HG03139 (cell line): ENCODE data around the gene TTC23.
"Not testable (repeated sequence)": the region's sequence is repeated elsewhere in the genome, so short reads cannot be mapped to it uniquely, and the experiment has no call there.

ENCODE experiments used
- ATAC-seq: cut with Tn5 transposase; IDR thresholded peaks from one replicate; pipeline ENCODE4 v1.9.1; 2021; ENCODE audit not compliant: unreplicated experiment

The TTC23 gene

GRCh38 chr15:99201408-99202175 is 47.8 kb downstream of the TTC23 start:
- no peak for ATAC-seq

- ATAC-seq = no peak
These were observed 51.5 kb downstream of the TTC23 start for GRCh38 chr15:99197856-99198255.

GRCh38 chr15:99192181-99192580 is 57.2 kb downstream of the TTC23 start:
- ATAC-seq = not testable (repeated sequence)

- no peak for ATAC-seq
These were observed 61.4 kb downstream of the TTC23 start for GRCh38 chr15:99187936-99188335.

GRCh38 chr15:99185414-99186130 is 63.8 kb downstream of the TTC23 start:
- no peak for ATAC-seq

- ATAC-seq = no peak
These were observed 66.6 kb downstream of the TTC23 start for GRCh38 chr15:99182791-99183190.

GRCh38 chr15:99181545-99181971 is 67.8 kb downstream of the TTC23 start:
- no peak for ATAC-seq

GRCh38 chr15:99180964-99181306 is 68.4 kb downstream of the TTC23 start:
- no peak for ATAC-seq

GRCh38 chr15:99180086-99180963 is 69.1 kb downstream of the TTC23 start:
- ATAC-seq = no peak

- no peak for ATAC-seq
These were observed 71.7 kb downstream of the TTC23 start for GRCh38 chr15:99177679-99178078.

- no peak for ATAC-seq
These were observed 72.6 kb downstream of the TTC23 start for GRCh38 chr15:99176757-99177156.

- ATAC-seq = no peak
These were observed 74.6 kb downstream of the TTC23 start for GRCh38 chr15:99174567-99175395.

GRCh38 chr15:99172989-99173388 is 76.4 kb downstream of the TTC23 start:
- ATAC-seq = no peak

- no peak for ATAC-seq
These were observed 77.2 kb downstream of the TTC23 start for GRCh38 chr15:99172171-99172570.

GRCh38 chr15:99170476-99171065 is 78.8 kb downstream of the TTC23 start:
- ATAC-seq = no peak

GRCh38 chr15:99169769-99170311 is 79.5 kb downstream of the TTC23 start:
- ATAC-seq = no peak

GRCh38 chr15:99168601-99169580 is 80.5 kb downstream of the TTC23 start:
- no peak for ATAC-seq

- ATAC-seq = no peak
These were observed 81.7 kb downstream of the TTC23 start for GRCh38 chr15:99167640-99168039.

- no peak for ATAC-seq
These were observed 82.2 kb downstream of the TTC23 start for GRCh38 chr15:99167201-99167600.
